ENCODE results near the gene BMP8A. TPM values are rescaled to one million over a fixed set of nuclear protein-coding genes. Genes with fewer than 3 reads are reported as not detected.

The BMP8A gene
- total and polyA plus RNA-seq, 2 of the 8 experiments (the other 6 are each of a cell fraction or from before 2014, with no cell fraction given): 0.38 to 0.43 TPM

- no peak for TF ChIP-seq RXRA (IDR thresholded peaks at IDR 0.05; ENCODE audit: insufficient read depth, low read depth, low read length)
Measured at GRCh38 chr1:39529901-39530535, 38.6 kb downstream of the BMP8A start (continued).

Measured in H1 (cell line).